ENCODE data around the gene SCYGR5. TPM values are rescaled to one million over a fixed set of nuclear protein-coding genes. Genes with fewer than 3 reads are reported as not detected.
A peak's percentile ranks its signal among the peaks of the same experiment; 100 is the strongest.

Gene SCYGR5
- total and polyA plus RNA-seq, 2 experiments from 2014 or later: not detected

- Histone ChIP-seq H3K27ac (no peak overlapping the region), H3K9me2 (ENCODE audit: insufficient read depth) (no peaks in the 10 kb centered on the region), H3K4me1 (ENCODE audit: insufficient read depth) (no peaks in the 10 kb centered on the region), H3K9ac (no peak overlapping the region), H3K4me3 (no peak overlapping the region), H4K20me1 (ENCODE audit: insufficient read depth) (no peaks in the 10 kb centered on the region), H3K36me3 (ENCODE audit: low read depth) (no peaks in the 10 kb centered on the region), H2AFZ (no peak overlapping the region), H3K79me2 (ENCODE audit: insufficient read depth) (no peaks in the 10 kb centered on the region), H3K4me2 (ENCODE audit: unreplicated experiment) (no peak overlapping the region), H3F3A (ENCODE audit: insufficient read depth) (no peaks in the 10 kb centered on the region), H3K9me3 (ENCODE audit: low read depth) (no peaks in the 10 kb centered on the region), H3K27me3 (replicated peaks; ENCODE audit: insufficient read depth) (no peaks in the 10 kb centered on the region)
- in situ Hi-C loops (cut with MboI): no loop called here
- TF ChIP-seq EZH2phosphoT487 (IDR thresholded peaks at IDR 0.05; ENCODE audit: insufficient read depth, low read depth) (no peak), EZH2 (IDR thresholded peaks at IDR 0.05; ENCODE audit: insufficient read depth, poor library complexity, severe bottlenecking) (no peak)
- no peak for DNase-seq
- 73 to 75% methylated on average over 3 of the region's 3 CpGs for whole genome bisulfite sequencing, 2 experiments (ENCODE audit: low coverage in 1 of 2, low lambda C conversion rate in 2 of 2, missing lambda C conversion rate in 2 of 2)
Observed at GRCh38 chr2:227634201-227634600, 32.4 kb upstream of the SCYGR5 start.

GRCh38 chr2:227642656-227643055 is 23.9 kb upstream of the SCYGR5 start:
- WGBS, 2 experiments (ENCODE audit: low coverage in 1 of 2, low lambda C conversion rate in 2 of 2, missing lambda C conversion rate in 2 of 2): 7 to 13% methylated on average over 2 of the region's 2 CpGs
- Histone ChIP-seq H3K4me2 (ENCODE audit: unreplicated experiment) (no peak overlapping the region), H3K4me3 (no peak overlapping the region), H3K4me1 (ENCODE audit: insufficient read depth) (no peaks in the 10 kb centered on the region), H3K9me2 (ENCODE audit: insufficient read depth) (no peaks in the 10 kb centered on the region), H3K9ac (no peak overlapping the region), H2AFZ (no peak overlapping the region), H3F3A (ENCODE audit: insufficient read depth) (no peaks in the 10 kb centered on the region), H3K27me3 (replicated peaks; ENCODE audit: insufficient read depth) (no peaks in the 10 kb centered on the region), H3K9me3 (ENCODE audit: low read depth) (no peaks in the 10 kb centered on the region), H3K36me3 (ENCODE audit: low read depth) (no peaks in the 10 kb centered on the region), H3K79me2 (ENCODE audit: insufficient read depth) (no peaks in the 10 kb centered on the region), H4K20me1 (ENCODE audit: insufficient read depth) (no peaks in the 10 kb centered on the region), H3K27ac (no peak overlapping the region)
- no peak for DNase-seq
- TF ChIP-seq EZH2 (IDR thresholded peaks at IDR 0.05; ENCODE audit: insufficient read depth, poor library complexity, severe bottlenecking) (no peak), EZH2phosphoT487 (IDR thresholded peaks at IDR 0.05; ENCODE audit: insufficient read depth, low read depth) (no peak)
- in situ Hi-C loops (cut with MboI): no loop called here

- no peaks in the 10 kb centered on the region for H4K20me1 ChIP-seq (ENCODE audit: insufficient read depth)
- no peaks in the 10 kb centered on the region for H3K79me2 ChIP-seq (ENCODE audit: insufficient read depth)
- no peak for DNase-seq
- no peaks in the 10 kb centered on the region for H3F3A ChIP-seq (ENCODE audit: insufficient read depth)
- H3K4me2 ChIP-seq (ENCODE audit: unreplicated experiment): no peak overlapping the region
- H3K36me3 ChIP-seq (ENCODE audit: low read depth): no peaks in the 10 kb centered on the region
- in situ Hi-C loops (cut with MboI): no loop called here
- no peaks in the 10 kb centered on the region for H3K9me3 ChIP-seq (ENCODE audit: low read depth)
- H2AFZ ChIP-seq: no peak overlapping the region
- no peak overlapping the region for H3K9ac ChIP-seq
- no peaks in the 10 kb centered on the region for H3K27me3 ChIP-seq (replicated peaks; ENCODE audit: insufficient read depth)
- no peaks in the 10 kb centered on the region for H3K9me2 ChIP-seq (ENCODE audit: insufficient read depth)
- H3K4me1 ChIP-seq (ENCODE audit: insufficient read depth): no peaks in the 10 kb centered on the region
- H3K4me3 ChIP-seq: no peak overlapping the region
- WGBS, 2 experiments (ENCODE audit: low coverage in 1 of 2, low lambda C conversion rate in 2 of 2, missing lambda C conversion rate in 2 of 2): 92 to 95% methylated on average over 5 of the region's 5 CpGs
- TF ChIP-seq EZH2 (IDR thresholded peaks at IDR 0.05; ENCODE audit: insufficient read depth, poor library complexity, severe bottlenecking): no peak
- no peak for TF ChIP-seq EZH2phosphoT487 (IDR thresholded peaks at IDR 0.05; ENCODE audit: insufficient read depth, low read depth)
- H3K27ac ChIP-seq: no peak overlapping the region
Observed at GRCh38 chr2:227643990-227644551, 22.5 kb upstream of the SCYGR5 start.

- DNase-seq: peak; percentile 76
- Histone ChIP-seq H3F3A (ENCODE audit: insufficient read depth) (peaks cover 13% of the 10 kb centered on the region; the same call in 1 of the 2 replicates), H3K4me2 (ENCODE audit: unreplicated experiment) (peak overlapping the region; percentile 9)
Observed at GRCh38 chr2:227653419-227653818, 13.2 kb upstream of the SCYGR5 start.

More at GRCh38 chr2:227653419-227653818, 13.2 kb upstream of the SCYGR5 start:
- peak overlapping the region; percentile 20; the same call in 1 of the 2 replicates for H2AFZ ChIP-seq
- no peaks in the 10 kb centered on the region for H3K36me3 ChIP-seq (ENCODE audit: low read depth)
- in situ Hi-C loops (cut with MboI): no loop called here
- H3K27ac ChIP-seq: peak overlapping the region; percentile 67
- H3K9me2 ChIP-seq (ENCODE audit: insufficient read depth): no peaks in the 10 kb centered on the region
- H4K20me1 ChIP-seq (ENCODE audit: insufficient read depth): no peaks in the 10 kb centered on the region
- H3K4me1 ChIP-seq (ENCODE audit: insufficient read depth): peaks cover 27% of the 10 kb centered on the region
- H3K9me3 ChIP-seq (ENCODE audit: low read depth): no peaks in the 10 kb centered on the region
- no peaks in the 10 kb centered on the region for H3K79me2 ChIP-seq (ENCODE audit: insufficient read depth)
- no peak for TF ChIP-seq EZH2 (IDR thresholded peaks at IDR 0.05; ENCODE audit: insufficient read depth, poor library complexity, severe bottlenecking)
- TF ChIP-seq EZH2phosphoT487 (IDR thresholded peaks at IDR 0.05; ENCODE audit: insufficient read depth, low read depth): no peak
- no peak overlapping the region for H3K9ac ChIP-seq
- no peaks in the 10 kb centered on the region for H3K27me3 ChIP-seq (replicated peaks; ENCODE audit: insufficient read depth)
- H3K4me3 ChIP-seq: no peak overlapping the region
- 30 to 37% methylated on average over 4 of the region's 4 CpGs for WGBS, 2 experiments (ENCODE audit: low coverage in 1 of 2, low lambda C conversion rate in 2 of 2, missing lambda C conversion rate in 2 of 2)

All from GM23248 (cell line).